Hippocampal formation (tissue), 2 donors: ENCODE data around the gene RRP12.
A peak's percentile ranks its signal among the peaks of the same experiment; 100 is the strongest.
"Not testable (repeated sequence)": the region's sequence is repeated elsewhere in the genome, so short reads cannot be mapped to it uniquely, and the experiment has no call there.

Source experiments
- DNase-seq, 2 donors: peaks; one replicate each; lab custom pipeline; 2025; lab: John Stamatoyannopoulos, UW

RRP12 gene

GRCh38 chr10:97400665-97401454, at the start of gene RRP12:
TSS of gene RRP12 (minus strand) at chr10:97401340. CDS start at chr10:97401231, 109 bp downstream.
- DNase-seq: peak; percentile 79 to 89

- no peak for DNase-seq
Observed at GRCh38 chr10:97450828-97451227, 49.7 kb upstream of the RRP12 start.

- DNase-seq: peak; percentile 91 to 98
Observed at GRCh38 chr10:97445722-97446639, 44.8 kb upstream of the RRP12 start, which contains the start of the genes EXOSC1 and ZDHHC16. TSS of gene EXOSC1 (minus strand) at chr10:97446006. CDS start at chr10:97445985, 21 bp downstream. TSS of gene ZDHHC16 (plus strand) at chr10:97446175. CDS start at chr10:97451676, 5,501 bp downstream.

GRCh38 chr10:97445357-97445721, 44.2 kb upstream of the RRP12 start:
- DNase-seq: no peak

GRCh38 chr10:97444212-97444611, 43.1 kb upstream of the RRP12 start:
- no peak for DNase-seq

- no peak for DNase-seq
Observed at GRCh38 chr10:97442277-97442676, 41.1 kb upstream of the RRP12 start.

- DNase-seq: no peak
Observed at GRCh38 chr10:97435211-97435610, 34.1 kb upstream of the RRP12 start.

- DNase-seq: no peak
Observed at GRCh38 chr10:97434557-97434956, 33.4 kb upstream of the RRP12 start.

GRCh38 chr10:97434055-97434454, 32.9 kb upstream of the RRP12 start:
- no peak for DNase-seq

- DNase-seq: no peak
Observed at GRCh38 chr10:97428572-97428981, 27.4 kb upstream of the RRP12 start.

- no peak for DNase-seq
Observed at GRCh38 chr10:97427571-97428179, 26.5 kb upstream of the RRP12 start.

- DNase-seq: no peak
Observed at GRCh38 chr10:97426776-97427570, 25.8 kb upstream of the RRP12 start.

- peak; percentile 91 to 93 for DNase-seq
Observed at GRCh38 chr10:97425964-97426775, 25.0 kb upstream of the RRP12 start, which contains the start of gene PGAM1. TSS of gene PGAM1 (plus strand) at chr10:97426191. CDS start at chr10:97426308, 117 bp downstream.

- DNase-seq: not testable (repeated sequence)
Observed at GRCh38 chr10:97423757-97424098, 22.6 kb upstream of the RRP12 start.

- no peak for DNase-seq
Observed at GRCh38 chr10:97416565-97416964, 15.4 kb upstream of the RRP12 start.

- no peak for DNase-seq
Observed at GRCh38 chr10:97412891-97413304, 11.8 kb upstream of the RRP12 start.

- DNase-seq: no peak
Observed at GRCh38 chr10:97411406-97411805, 10.3 kb upstream of the RRP12 start.

GRCh38 chr10:97408496-97408992, 7.4 kb upstream of the RRP12 start:
- no peak for DNase-seq

GRCh38 chr10:97407952-97408248, 6.8 kb upstream of the RRP12 start:
- DNase-seq: no peak

- DNase-seq: peak; percentile 36 to 80
Observed at GRCh38 chr10:97407211-97407951, 6.2 kb upstream of the RRP12 start.
